22Rv1 (cell line): Measurements from ENCODE around the gene MYBPC3.

ENCODE experiments used
- ZFX ChIP-seq: fragments of 450-650 bp; IDR thresholded peaks from 2 replicates; pipeline ENCODE4 v1.6.1; 2017; ENCODE audit warnings: antibody characterized with exemption, borderline replicate concordance
- TF ChIP-seq, protein P1 (sequence below): fragments of 450-650 bp; IDR thresholded peaks from 2 replicates; pipeline ENCODE4 v1.5.1; 2017; ENCODE audit warnings: mild to moderate bottlenecking

DNA sequence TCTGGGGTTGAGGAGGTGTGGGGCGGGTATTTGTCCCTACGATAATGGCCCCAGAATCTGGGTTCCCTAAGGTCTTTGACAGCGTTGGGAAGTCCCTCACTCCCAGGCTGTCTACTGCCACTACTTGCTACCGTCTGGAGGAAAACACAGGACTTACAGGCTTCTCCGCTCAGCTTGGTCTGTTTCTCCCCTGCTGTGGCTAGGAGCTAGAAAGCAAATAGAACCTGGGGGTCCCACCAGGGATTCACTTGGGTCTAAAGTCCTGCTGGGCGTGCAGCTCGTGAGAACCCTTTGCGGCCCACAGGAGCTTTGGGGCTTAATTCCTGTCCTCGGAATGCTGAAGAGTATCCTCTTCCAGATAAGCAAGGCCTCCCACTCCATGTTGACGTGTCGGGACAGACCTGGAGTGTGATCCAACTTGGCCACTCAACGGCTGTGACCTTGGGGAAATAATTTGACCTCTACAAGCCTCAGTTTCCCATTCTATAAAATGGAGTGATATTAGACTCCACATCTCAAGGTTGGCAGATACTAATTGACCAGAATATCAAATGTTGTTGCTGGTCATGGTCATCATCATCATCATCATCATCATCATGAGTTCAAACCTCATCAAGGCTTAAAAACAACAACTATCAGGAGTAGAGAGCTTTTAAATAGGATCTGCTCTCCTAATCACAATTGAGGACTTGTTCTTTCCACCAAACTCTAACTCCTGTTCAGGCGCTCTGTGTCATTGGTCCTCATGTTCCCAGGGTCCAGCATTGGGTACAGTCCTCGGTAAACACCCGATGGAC is 1.7 kb upstream of the MYBPC3 start:
- TF ChIP-seq, protein P1, sequence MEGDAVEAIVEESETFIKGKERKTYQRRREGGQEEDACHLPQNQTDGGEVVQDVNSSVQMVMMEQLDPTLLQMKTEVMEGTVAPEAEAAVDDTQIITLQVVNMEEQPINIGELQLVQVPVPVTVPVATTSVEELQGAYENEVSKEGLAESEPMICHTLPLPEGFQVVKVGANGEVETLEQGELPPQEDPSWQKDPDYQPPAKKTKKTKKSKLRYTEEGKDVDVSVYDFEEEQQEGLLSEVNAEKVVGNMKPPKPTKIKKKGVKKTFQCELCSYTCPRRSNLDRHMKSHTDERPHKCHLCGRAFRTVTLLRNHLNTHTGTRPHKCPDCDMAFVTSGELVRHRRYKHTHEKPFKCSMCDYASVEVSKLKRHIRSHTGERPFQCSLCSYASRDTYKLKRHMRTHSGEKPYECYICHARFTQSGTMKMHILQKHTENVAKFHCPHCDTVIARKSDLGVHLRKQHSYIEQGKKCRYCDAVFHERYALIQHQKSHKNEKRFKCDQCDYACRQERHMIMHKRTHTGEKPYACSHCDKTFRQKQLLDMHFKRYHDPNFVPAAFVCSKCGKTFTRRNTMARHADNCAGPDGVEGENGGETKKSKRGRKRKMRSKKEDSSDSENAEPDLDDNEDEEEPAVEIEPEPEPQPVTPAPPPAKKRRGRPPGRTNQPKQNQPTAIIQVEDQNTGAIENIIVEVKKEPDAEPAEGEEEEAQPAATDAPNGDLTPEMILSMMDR, result no peak
- TF ChIP-seq ZFX, result no peak
